Kidney (tissue), 14 donors: ENCODE measurements around the gene SEC24C. TPM values are rescaled to one million over a fixed set of nuclear protein-coding genes. Genes with fewer than 3 reads are reported as not detected.

Experiments used
- DNase-seq, 5 donors: peaks; one replicate each; pipeline ENCODE4 v3.0.0-alpha.2; 2013 to 2020
- FAIRE-seq: peaks from 2 replicates; lab custom pipeline; 2012; peaks lifted over from hg19 to GRCh38; lab: Jason Lieb, UNC
- H3K27ac ChIP-seq, 2 donors: one replicate each; pipeline ENCODE4 v1.7.0; 2013; ENCODE audit warnings: low read depth in 2 of 2, low read length in 2 of 2, inconsistent platforms in 1 of 2
- H3K27me3 ChIP-seq: one replicate; pipeline ENCODE4 v1.7.1; 2013; ENCODE audit warnings: low read length, inconsistent platforms; ENCODE audit not compliant: control insufficient read depth, insufficient read depth
- H3K36me3 ChIP-seq, 3 donors: one replicate each; pipeline versions ENCODE4 v1.7.0 to v1.7.1; 2013; ENCODE audit warnings: low read length in 3 of 3, control low read depth in 1 of 3, inconsistent platforms in 1 of 3; ENCODE audit not compliant: insufficient read depth in 3 of 3, control insufficient read depth in 2 of 3
- H3K4me1 ChIP-seq, 3 donors: one replicate each; pipeline versions ENCODE4 v1.7.0 to v1.7.1; 2013; ENCODE audit warnings: low read length in 3 of 3, inconsistent platforms in 1 of 3, low read depth in 1 of 3; ENCODE audit not compliant: control insufficient read depth in 2 of 3, insufficient read depth in 2 of 3
- H3K4me3 ChIP-seq, 3 donors: one replicate each; pipeline versions ENCODE4 v1.7.0 to v1.8.1; 2013; ENCODE audit warnings: low read length in 3 of 3, control low read depth in 1 of 3, inconsistent platforms in 1 of 3
- H3K9ac ChIP-seq, 3 donors: one replicate each; pipeline versions ENCODE4 v1.7.0 to v1.7.1; 2013; ENCODE audit warnings: low read length in 3 of 3, control low read depth in 1 of 3, inconsistent platforms in 1 of 3
- H3K9me3 ChIP-seq, 3 donors: one replicate each; pipeline versions ENCODE4 v1.7.0 to v1.7.1; 2013; ENCODE audit warnings: low read length in 3 of 3, control low read depth in 1 of 3, inconsistent platforms in 1 of 3; ENCODE audit not compliant: control insufficient read depth in 2 of 3, insufficient read depth in 1 of 3
- intact Hi-C: fragments of 100-400 bp; cut with DNase I; formaldehyde crosslinking; loops from one replicate; pipeline ENCODE4 v1.11.1; 2022
- polyA plus RNA-seq: library from polyadenylated mRNA; stranded (reverse); fragments of 350-450 nt; fragmentation: Illumina TruSeq; extraction: RNeasy Lipid Tissue Mini Kit (QIAGEN cat#74804); gene quantifications from one replicate; pipeline ENCODE4 v1.2.3, GENCODE V29; 2014; ENCODE audit warnings: low read depth, low replicate concordance; ENCODE audit not compliant: insufficient read depth
- total RNA-seq: library from RNA; stranded (reverse); fragmentation: NEBNext Ultra II Directional; extraction: Animal tissue kit (Norgen Biotek cat#: 25700); gene quantifications from one replicate; pipeline ENCODE4 v1.2.1, GENCODE V29; 2021
- TF ChIP-seq, protein P1 (sequence below): IDR thresholded peaks from 3 replicates; pipeline ENCODE4 v1.5.1; 2012; ENCODE audit warnings: mild to moderate bottlenecking, moderate library complexity, borderline replicate concordance; ENCODE audit not compliant: insufficient read depth; ENCODE audit errors: extremely low read depth
- donor health status: control.
- donor health status: control.
- donor health status: control.
- donor health status: control.
- donor health status: control.
- donor health status: DM: yes; HTN: yes; CAD: no.
- donor health status: Normal renal cell carcinoma (clear cell type).

The SEC24C gene
- total and polyA plus RNA-seq, 2 donors from 2014 or later = 39.2 to 66.9 TPM

- Histone ChIP-seq H3K27ac (no peak overlapping the region), H3K4me1 (no peaks in the 10 kb centered on the region), H3K36me3 (peaks cover 10 to 84% (median 58%) of the 10 kb centered on the region in 3 donors), H3K4me3 (no peak overlapping the region), H3K9me3 (no peaks in the 10 kb centered on the region), H3K27me3 (no peaks in the 10 kb centered on the region), H3K9ac (no peak overlapping the region)
- DNase-seq (no peak), FAIRE-seq (no peak)
- TF ChIP-seq, protein P1, sequence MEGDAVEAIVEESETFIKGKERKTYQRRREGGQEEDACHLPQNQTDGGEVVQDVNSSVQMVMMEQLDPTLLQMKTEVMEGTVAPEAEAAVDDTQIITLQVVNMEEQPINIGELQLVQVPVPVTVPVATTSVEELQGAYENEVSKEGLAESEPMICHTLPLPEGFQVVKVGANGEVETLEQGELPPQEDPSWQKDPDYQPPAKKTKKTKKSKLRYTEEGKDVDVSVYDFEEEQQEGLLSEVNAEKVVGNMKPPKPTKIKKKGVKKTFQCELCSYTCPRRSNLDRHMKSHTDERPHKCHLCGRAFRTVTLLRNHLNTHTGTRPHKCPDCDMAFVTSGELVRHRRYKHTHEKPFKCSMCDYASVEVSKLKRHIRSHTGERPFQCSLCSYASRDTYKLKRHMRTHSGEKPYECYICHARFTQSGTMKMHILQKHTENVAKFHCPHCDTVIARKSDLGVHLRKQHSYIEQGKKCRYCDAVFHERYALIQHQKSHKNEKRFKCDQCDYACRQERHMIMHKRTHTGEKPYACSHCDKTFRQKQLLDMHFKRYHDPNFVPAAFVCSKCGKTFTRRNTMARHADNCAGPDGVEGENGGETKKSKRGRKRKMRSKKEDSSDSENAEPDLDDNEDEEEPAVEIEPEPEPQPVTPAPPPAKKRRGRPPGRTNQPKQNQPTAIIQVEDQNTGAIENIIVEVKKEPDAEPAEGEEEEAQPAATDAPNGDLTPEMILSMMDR = no peak
- intact Hi-C loops = no loop called here
These were observed 54.9 kb downstream of the SEC24C start for GRCh38 chr10:73798927-73799560.

GRCh38 chr10:73799899-73800559, 55.9 kb downstream of the SEC24C start:
- Histone ChIP-seq H3K9me3 (no peaks in the 10 kb centered on the region), H3K4me1 (no peaks in the 10 kb centered on the region), H3K4me3 (no peak overlapping the region), H3K36me3 (peaks cover 4 to 76% (median 51%) of the 10 kb centered on the region in 3 donors), H3K9ac (no peak overlapping the region), H3K27ac (no peak overlapping the region), H3K27me3 (no peaks in the 10 kb centered on the region)
- TF ChIP-seq, protein P1 = no peak
- FAIRE-seq (no peak), DNase-seq (no peak)
- intact Hi-C loops = no loop called here

- Histone ChIP-seq H3K27ac (no peak overlapping the region), H3K4me3 (no peak overlapping the region), H3K36me3 (peaks cover 0 to 74% (median 50%) of the 10 kb centered on the region in 3 donors), H3K4me1 (no peaks in the 10 kb centered on the region), H3K9ac (no peak overlapping the region), H3K9me3 (no peaks in the 10 kb centered on the region), H3K27me3 (no peaks in the 10 kb centered on the region)
- DNase-seq = no peak
- no peak for FAIRE-seq
- intact Hi-C loops = no loop called here
- TF ChIP-seq, protein P1 = no peak
These were observed 56.5 kb downstream of the SEC24C start for GRCh38 chr10:73800560-73801252.
